ENCODE measurements around the gene NUDT14. TPM values are rescaled to one million over a fixed set of nuclear protein-coding genes. Genes with fewer than 3 reads are reported as not detected.

The NUDT14 gene
- total RNA-seq, 4 donors from 2014 or later = 0.66 to 2.7 (median 1.8) TPM

- no peak overlapping the region for H3K27ac ChIP-seq
- no peak for TF ChIP-seq POLR2A (IDR thresholded peaks at IDR 0.05)
- TF ChIP-seq EP300 (IDR thresholded peaks at IDR 0.05) = no peak
- no peak for TF ChIP-seq CTCF (IDR thresholded peaks at IDR 0.05)
- H3K4me3 ChIP-seq = peak overlapping the region in 1 of 4 donors; percentile 52
- no peaks in the 10 kb centered on the region for H3K36me3 ChIP-seq
- peaks cover 0 to 37% (median 3%) of the 10 kb centered on the region in 4 donors for H3K4me1 ChIP-seq
- no peak for DNase-seq (ENCODE audit: low spot score in 2 of 2)
- WGBS, 2 donors = 47 to 61% methylated on average over 12 to 22 of the region's 22 CpGs
- H3K27me3 ChIP-seq = peaks cover 0 to 44% of the 10 kb centered on the region in 2 donors
- H3K9me3 ChIP-seq = no peaks in the 10 kb centered on the region
Measured at GRCh38 chr14:105166571-105167302, 14.4 kb downstream of the NUDT14 start.

GRCh38 chr14:105165761-105166485 is 15.2 kb downstream of the NUDT14 start:
- Histone ChIP-seq H3K4me3 (no peak overlapping the region), H3K36me3 (no peaks in the 10 kb centered on the region), H3K27ac (no peak overlapping the region), H3K27me3 (peaks cover 0 to 37% of the 10 kb centered on the region in 2 donors), H3K9me3 (no peaks in the 10 kb centered on the region), H3K4me1 (peaks cover 0 to 32% (median 2%) of the 10 kb centered on the region in 4 donors)
- no peak for DNase-seq (ENCODE audit: low spot score in 2 of 2)
- no peak for TF ChIP-seq POLR2A (IDR thresholded peaks at IDR 0.05)
- no peak for TF ChIP-seq EP300 (IDR thresholded peaks at IDR 0.05)
- no peak for TF ChIP-seq CTCF (IDR thresholded peaks at IDR 0.05)
- 77 to 86% methylated on average over 6 to 24 of the region's 32 CpGs for WGBS, 2 donors

- TF ChIP-seq POLR2A (IDR thresholded peaks at IDR 0.05) = no peak
- Histone ChIP-seq H3K36me3 (no peaks in the 10 kb centered on the region), H3K4me1 (peaks cover 0 to 25% (median 0%) of the 10 kb centered on the region in 4 donors), H3K4me3 (no peak overlapping the region), H3K9me3 (no peaks in the 10 kb centered on the region), H3K27ac (no peak overlapping the region), H3K27me3 (peaks cover 0 to 31% of the 10 kb centered on the region in 2 donors)
- DNase-seq (ENCODE audit: low spot score in 2 of 2) = no peak
- WGBS, 2 donors = 81 to 82% methylated on average over 9 of the region's 10 CpGs
Measured at GRCh38 chr14:105165134-105165704, 15.9 kb downstream of the NUDT14 start.

- H3K27ac ChIP-seq = no peak overlapping the region
- peaks cover 0 to 18% of the 10 kb centered on the region in 2 donors for H3K27me3 ChIP-seq
- TF ChIP-seq POLR2A (IDR thresholded peaks at IDR 0.05) = no peak
- TF ChIP-seq CTCF (IDR thresholded peaks at IDR 0.05) = no peak
- no peak for TF ChIP-seq EP300 (IDR thresholded peaks at IDR 0.05)
- no peaks in the 10 kb centered on the region for H3K36me3 ChIP-seq
- no peaks in the 10 kb centered on the region for H3K9me3 ChIP-seq
- H3K4me1 ChIP-seq = peaks cover 0 to 12% (median 0%) of the 10 kb centered on the region in 4 donors
- WGBS, 2 donors = 71 to 81% methylated on average over 12 to 16 of the region's 18 CpGs
- DNase-seq (ENCODE audit: low spot score in 2 of 2) = no peak
- no peak overlapping the region for H3K4me3 ChIP-seq
Measured at GRCh38 chr14:105163040-105163742, 17.9 kb downstream of the NUDT14 start.

GRCh38 chr14:105162669-105162979 is 18.5 kb downstream of the NUDT14 start:
- 97 to 100% methylated on average over 2 of the region's 2 CpGs for WGBS, 2 donors
- no peak for DNase-seq (ENCODE audit: low spot score in 2 of 2)
- no peaks in the 10 kb centered on the region for H3K36me3 ChIP-seq
- H3K9me3 ChIP-seq = no peaks in the 10 kb centered on the region
- H3K27ac ChIP-seq = no peak overlapping the region
- H3K27me3 ChIP-seq = peaks cover 0 to 18% of the 10 kb centered on the region in 2 donors
- TF ChIP-seq CTCF (IDR thresholded peaks at IDR 0.05) = no peak
- no peak for TF ChIP-seq EP300 (IDR thresholded peaks at IDR 0.05)
- peaks cover 0 to 8% (median 0%) of the 10 kb centered on the region in 4 donors for H3K4me1 ChIP-seq
- H3K4me3 ChIP-seq = no peak overlapping the region

Data from tibial nerve (tissue), 4 donors.